COLO829 (cell line): Measurements from ENCODE around the gene NHP2.
"Not testable (repeated sequence)": the region's sequence is repeated elsewhere in the genome, so short reads cannot be mapped to it uniquely, and the experiment has no call there.

ENCODE experiments used
- DNase-seq: peaks from one replicate; pipeline ENCODE4 v3.0.0; 2012; ENCODE audit warnings: low spot score

Gene NHP2

DNA sequence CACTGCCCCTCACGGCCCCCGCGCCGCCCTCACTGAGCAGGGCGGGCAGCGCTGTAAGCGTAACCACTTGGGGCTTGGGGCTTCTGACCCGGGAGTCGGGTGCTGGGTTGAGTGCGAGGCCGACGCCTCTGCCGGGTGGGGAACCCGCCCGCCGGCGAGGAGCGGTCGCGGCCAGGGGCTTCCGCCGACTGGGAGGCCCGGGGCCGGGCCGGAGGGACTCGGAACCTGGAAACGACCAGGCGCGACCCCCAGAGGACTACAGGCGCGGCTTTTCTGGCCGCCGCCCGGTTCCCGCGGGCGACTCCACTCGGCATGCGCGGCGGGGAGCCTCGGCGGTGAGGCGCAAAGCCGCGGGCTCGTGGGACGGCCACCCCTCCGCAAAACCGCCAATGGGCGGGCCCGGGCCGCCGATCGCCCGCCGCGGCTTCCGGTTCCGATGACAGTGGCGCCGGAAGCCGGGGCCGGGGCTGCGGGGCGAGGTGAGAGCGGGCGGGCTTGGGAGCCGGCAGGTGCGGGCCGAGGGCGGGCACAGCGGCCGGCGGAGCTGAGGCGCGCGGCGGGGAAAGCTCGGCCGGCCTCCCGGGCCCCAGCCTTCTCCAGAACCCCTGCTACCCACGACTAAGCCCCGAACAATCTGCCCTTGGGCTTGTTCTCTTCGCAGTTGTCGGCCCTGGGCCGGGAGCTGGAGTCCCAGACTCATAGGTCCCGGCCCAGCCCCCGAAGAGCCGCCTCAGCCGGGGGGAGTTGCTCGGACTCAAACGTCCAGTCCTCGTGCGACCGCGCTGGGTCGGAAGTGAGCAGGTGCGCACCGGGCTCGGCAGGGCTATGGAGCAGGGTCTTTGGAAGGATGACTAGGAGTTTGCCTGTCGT lies 22.9 kb downstream of the NHP2 start, which contains the start of gene RMND5B:
Gene RMND5B, plus strand, starts transcription at position 439 of the 870 bp plus-strand sequence. CDS start 7,106 bp downstream, outside the sequence.
- peak; percentile 54 for DNase-seq

DNA sequence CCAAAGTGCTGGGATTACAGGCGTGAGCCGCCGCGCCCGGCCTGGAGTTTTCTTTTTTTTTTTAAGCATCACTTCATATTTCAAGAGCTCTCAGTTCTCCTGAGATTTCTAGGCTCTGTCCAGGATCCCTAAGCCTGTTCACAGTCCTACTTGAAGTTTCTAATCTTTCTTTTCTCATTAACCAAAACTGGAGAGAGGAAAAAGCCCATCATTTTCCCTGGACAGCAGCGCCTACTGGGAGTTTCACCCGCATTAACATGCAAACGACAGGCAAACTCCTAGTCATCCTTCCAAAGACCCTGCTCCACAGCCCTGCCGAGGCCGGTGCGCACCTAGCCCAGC lies 23.5 kb downstream of the NHP2 start:
- DNase-seq = not testable (repeated sequence)

DNA sequence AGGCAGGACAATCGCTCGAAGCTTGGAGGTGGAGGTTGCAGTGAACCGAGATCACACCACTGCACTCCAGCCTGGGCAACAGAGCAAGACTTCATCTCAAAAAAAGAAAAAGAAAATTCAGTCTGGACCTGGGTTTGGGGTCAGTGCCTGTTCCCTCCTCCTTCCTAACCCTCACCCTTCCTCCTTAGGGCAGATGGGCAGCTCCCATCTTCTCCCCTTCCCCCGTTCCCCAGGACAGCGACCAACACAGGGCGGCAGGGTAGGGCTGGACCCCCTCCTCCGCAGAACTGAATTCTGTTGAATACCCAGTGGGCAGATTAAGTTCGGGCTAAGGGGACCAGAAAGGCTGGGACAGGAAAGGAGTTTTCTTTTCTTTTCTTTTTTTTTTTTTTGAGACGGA lies 24.4 kb downstream of the NHP2 start:
- no peak for DNase-seq

DNA sequence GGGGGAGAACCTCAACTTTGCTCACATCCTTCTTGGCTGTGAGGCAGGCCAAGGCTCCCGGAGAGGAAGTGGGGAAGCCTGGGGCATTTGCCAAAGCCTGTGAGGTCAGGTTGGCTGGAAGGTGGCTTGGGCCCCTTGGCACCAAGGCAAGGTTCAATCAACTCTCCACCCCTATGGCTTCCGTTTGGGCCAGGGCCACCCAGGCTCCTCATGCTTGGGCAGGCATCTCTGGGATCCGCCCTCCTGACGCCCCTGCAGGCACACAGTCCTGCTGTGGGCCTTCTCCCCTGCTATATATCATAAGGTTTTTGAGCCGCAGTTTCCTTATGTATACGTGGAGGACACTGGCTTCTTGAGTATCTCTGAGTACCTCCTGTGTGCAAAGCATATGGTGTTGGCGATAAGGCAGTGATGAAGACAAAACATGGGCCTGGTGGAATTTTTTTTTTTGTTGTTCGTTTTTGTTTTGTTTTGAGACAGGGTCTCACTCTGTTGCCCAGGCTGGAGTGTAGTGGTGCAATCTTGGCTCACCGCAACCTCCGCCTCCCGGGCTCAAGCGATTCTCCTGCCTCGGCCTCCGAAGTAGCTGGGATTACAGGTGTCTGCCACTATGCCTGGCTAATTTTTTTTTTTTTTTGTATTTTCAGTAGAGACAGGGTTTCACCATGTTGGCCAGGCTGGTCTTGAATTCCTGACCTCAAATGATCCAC lies 26.2 kb downstream of the NHP2 start:
- not testable (repeated sequence) for DNase-seq

DNA sequence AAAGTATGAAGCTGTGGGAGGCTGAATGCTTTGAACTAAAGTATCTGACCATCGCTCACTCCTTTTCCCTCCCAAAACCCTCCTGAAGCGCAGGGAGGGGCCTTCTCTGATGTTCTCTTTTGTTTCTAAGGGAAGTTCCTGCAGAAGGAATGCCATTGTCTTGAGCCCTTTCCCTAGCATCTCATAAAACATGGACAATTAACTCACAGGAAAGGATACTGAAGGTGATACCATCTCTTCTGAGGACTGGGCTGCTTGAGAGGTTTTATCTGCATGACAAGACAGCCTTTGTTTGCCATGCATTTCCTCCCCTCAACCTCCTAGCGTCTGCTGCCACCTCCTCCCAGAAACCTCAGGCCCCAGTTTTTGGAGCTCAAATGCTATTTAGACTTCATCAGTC lies 27.1 kb downstream of the NHP2 start:
- DNase-seq = no peak

DNA sequence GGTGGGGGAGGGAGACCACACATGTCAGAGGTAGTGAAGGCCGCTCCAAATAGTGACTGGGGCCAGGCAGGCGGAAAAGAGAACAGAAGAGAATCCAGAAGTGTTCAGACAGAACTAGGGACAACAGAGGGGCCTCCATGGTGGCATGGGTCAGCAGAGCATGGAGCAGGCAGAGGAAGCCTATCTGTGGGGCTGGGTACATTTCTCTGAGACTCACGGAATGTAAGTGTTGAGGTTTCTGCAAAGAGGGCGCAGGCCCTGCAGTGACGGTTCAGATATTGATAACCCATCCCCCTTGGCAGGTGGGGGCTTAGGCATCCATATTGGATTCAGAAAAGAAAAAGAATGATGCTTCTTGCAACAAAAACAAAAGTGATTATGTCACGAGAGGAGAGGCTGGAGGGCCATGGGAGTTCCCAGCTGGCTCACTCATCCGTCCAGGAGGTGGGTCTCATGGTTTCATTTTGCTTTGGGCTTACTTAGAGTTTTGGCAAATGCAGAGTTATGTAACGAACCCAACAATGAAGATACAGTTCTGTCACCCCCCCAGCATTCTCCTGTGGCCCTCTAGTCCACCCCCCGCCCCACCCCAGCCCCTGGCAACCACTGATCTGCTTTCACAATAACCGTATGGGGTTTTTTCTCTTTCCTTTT lies 28.3 kb downstream of the NHP2 start:
- no peak for DNase-seq

DNA sequence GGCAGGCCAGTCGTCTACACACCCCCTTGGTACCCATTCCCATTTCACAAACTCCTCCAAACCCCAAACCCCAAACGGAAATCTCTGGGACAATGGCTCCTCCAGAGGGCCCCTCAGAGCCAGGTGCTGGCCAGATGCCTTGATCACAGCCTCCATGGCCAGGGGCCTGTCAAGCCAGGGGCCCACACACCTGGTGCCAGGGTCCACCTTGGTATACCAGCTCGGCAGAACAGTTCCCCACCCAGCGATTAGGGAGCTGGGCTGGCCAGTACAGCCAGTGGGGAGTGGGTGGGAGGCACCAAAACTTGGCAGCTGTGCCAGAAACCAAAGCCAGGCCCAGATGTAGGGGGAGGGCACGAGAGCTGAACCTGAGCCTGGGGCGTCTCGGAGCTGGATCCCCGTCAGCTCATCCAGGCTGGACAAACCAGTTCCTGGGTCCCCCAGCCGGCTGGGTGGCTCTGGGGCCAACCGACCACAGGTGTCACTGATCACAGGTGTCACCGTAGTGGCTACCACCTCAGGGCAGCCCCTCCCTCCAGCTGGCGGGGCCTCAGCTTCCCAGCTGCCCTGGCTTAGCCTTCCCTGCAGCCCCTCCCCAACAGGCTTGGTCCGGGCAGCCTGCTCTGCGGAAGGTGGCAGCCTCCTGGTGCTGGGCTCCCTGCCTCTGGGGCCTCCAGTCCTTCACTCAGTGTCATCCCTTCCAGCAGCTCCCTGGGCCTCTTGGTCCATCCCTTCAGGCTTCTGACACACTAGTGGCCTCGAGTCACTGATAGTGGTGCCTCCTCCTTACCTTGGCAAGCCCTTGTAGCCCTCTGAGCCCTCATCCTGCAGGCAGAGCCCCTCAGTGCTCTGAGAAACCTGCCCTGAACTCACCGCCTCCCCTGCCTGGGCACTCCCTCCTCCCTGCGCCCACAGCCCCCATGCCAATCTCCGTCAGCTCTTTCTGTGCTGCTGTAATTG lies 29.4 kb downstream of the NHP2 start:
- DNase-seq = no peak

DNA sequence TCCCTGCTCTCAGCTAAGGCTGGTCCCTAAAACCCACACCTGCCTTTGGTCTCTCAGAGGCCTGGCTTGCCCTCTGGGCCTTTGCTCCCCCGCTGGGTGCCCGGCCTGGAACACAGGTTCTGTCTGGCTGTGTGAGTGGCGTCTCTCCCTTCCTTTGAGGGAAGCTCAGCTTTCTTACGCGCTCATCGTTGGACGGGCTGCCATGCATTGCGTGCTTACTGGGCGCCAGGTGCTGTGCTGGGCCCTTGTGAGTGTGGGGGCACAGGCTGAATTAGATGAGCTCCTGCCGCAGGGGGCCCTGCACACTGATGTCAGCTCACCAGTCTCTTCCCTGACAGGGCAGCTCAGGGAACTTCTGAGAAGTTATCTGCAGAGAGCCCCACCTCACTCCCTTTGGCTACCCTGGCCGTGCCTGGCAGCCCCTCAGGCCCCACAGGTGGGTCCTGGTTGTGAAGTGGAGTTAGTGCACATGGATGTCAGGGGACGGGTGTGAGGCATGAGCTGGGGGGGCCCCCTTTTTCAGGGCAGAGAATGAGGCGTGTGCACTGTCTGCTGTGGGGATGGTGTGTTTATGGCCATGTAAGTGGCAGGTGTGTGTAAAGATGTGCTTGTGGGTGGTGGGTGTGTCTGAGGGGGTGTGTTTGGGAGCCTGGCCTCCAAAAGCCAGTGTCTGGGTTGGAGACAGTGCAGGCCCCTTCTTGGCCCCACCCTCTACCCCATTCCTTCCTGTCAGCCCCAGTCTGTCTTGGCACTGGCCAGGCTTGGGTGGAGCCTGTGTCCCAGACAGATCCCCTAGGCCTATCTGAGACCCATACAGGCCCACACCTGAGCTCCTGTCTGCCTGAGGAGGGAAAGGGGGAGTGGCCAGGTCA lies 30.4 kb downstream of the NHP2 start:
- DNase-seq = no peak

DNA sequence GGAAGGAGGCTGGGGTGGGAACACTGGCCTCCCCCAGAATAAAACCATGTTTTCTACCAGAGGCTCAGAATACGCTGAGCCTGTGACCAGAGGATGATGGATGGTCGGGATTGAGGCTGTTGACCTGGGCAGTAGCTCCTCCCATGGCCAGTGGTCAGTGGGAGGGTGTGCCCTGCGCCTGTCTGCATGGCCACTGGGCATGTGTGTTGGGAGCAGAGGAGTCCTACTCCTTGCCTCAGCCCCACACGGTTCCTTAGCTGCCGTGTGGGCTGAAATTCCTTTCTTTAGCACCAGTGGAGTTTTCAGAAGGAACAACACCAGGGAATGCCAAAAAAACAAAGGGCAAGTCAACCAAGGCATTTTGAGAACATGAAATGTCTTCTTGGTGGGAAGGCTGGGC lies 31.3 kb downstream of the NHP2 start:
- DNase-seq = no peak

DNA sequence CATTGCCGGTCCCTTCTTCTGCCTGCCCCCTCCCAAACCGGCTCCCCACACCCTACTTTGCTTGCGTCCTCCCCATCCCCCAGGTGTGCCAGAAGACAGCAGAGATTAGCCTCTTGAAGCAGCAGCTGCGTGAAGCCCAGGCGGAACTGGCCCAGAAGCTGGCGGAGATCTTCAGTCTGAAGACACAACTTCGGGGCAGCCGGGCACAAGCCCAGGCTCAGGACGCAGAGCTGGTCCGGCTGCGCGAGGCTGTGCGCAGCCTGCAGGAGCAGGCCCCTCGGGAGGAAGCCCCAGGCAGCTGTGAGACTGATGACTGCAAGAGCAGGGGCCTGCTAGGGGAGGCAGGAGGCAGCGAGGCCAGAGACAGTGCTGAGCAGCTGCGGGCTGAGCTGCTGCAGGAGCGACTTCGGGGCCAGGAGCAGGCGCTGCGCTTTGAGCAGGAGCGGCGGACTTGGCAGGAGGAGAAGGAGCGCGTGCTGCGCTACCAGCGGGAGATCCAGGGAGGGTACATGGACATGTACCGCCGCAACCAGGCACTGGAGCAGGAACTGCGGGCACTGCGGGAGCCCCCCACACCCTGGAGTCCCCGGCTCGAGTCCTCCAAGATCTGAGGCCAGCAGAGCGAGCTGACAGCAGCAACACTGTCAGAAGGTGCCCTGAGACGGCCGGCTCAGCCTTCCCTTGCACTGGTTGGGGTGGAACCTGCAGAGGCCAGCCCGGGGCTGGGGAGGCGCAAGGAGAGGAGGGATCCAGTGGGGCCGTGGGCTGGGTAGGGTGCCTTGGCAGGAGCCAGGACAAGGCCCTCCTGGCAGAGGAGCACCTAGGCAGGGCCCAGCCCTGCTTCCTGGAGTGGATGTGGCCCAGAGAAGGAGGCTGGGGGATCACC lies 32.1 kb downstream of the NHP2 start:
- no peak for DNase-seq

DNA sequence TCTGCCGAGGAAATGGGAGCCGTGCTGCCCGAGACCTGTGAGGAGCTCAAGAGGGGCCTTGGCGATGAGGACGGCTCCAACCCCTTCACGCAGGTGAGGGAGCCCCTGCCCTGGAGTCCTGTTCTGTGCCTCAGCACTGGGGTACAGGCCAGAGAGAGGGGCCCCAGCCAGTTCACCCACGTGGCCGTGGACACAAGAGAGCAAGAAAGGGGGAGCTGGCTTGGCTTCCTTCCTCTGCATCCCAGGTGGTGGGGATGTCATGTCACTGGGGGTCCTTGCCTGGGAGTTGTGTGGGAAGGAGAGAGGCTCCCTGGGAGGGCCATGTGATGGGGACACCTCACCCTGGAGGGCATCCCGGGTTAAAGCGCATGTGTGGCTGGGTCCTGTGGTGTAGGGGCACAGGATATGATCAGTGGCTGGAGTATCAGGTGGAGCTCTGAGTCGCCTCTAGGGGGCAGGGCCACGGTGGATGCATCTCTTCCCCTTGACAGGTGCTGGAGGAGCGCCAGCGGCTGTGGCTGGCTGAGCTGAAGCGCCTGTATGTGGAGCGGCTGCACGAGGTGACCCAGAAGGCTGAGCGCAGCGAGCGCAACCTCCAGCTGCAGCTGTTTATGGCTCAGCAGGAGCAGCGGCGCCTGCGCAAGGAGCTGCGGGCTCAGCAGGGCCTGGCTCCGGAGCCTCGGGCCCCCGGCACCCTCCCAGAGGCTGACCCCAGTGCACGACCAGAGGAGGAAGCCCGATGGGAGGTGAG lies 32.9 kb downstream of the NHP2 start:
- no peak for DNase-seq

DNA sequence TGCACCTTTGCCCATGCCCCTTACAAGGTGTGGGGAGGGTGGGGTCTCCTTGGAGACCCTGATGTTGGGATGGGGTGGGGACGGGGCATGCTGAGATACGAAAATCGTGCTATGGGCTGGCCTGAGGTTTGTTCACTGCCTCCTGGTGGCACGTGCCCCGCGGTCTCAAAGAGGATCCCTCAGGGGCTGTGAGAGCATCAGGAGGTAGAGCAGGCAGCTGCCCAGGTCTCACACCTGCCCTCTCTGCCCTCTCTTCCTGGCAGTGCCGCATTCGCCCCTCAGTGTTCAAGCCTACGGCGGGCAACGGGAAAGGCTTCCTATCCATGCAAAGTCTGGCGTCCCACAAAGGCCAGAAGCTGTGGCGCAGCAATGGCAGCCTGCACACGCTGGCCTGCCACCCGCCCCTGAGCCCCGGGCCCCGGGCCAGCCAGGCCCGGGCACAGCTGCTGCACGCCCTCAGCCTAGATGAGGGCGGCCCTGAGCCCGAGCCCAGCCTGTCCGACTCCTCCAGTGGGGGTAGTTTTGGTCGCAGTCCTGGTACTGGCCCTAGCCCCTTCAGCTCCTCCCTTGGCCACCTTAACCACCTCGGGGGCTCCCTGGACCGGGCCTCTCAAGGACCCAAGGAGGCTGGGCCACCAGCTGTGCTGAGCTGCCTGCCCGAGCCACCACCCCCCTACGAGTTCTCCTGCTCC lies 33.6 kb downstream of the NHP2 start:
- no peak for DNase-seq

DNA sequence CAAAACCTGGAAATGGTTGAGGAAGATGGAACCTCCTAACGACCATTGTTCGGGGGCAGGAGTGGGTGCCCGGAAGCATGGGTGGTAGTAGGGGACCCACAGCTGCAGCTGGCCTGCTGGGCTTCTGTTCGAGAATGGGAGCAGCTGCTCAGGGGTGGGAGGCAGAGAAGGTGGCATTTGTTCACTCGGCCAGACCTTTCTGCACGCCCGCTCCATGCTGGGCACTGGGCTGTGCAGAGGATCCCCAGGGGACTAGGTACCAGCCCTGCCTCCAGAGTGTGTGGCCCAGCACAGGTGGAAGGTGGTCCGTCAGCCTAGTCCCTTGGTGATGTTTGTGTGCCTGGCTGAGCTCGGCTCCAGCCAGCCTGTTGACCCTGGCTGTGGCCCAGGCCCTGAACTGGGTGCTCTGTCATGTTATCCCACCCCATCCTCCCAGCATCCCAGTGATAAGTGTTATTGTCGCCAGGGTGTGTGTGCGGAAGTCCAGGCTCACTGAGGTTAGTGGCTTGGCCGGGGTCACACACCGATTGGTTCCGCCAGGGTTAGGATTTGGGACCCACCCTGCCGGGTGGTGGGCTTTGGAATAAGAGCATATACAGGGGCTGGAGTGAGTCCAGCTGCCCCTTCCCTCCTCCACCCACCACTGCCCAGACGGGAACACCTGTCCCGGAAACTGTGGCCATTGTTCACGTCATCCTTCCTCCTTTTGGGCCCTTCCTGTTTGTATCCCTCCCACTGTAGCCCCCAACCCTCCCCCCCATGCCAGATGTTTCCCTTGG lies 35.6 kb downstream of the NHP2 start:
- DNase-seq = no peak

DNA sequence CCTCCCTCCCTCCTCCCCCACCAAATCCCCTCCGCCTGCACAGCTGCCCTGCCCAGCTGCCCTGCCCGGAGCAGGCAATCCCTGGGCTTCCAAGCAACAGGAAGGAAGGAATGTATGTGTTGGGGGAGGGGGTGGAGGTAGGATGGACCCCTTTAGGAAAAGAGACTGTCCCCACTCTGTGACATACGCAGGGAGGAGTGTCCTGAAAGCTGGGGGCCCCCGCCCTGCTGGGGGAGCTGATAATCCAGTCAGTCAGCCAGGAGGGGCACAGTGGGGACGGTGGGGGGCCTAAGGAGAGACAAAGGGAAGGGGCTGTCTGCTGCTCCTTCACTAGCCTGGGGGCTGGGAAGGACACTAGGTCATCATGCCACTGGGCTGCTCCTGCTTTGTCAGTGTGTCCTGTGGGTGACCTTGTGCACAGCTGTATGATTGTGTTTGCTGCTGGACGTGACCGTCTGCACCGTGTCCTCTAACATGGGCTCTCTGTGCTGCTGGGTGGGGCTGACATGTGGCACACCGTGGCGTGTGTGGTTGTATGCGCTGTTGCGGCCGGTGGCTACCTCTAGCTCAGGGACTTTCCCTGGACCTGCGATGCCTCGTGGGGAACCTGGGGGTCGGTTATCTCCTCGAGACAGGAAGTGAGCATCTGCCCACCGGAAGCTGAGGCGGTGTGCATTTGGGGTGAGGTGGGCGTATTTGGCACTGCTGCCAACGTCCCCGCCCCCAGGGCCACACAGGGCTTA lies 37.4 kb downstream of the NHP2 start:
- no peak for DNase-seq

DNA sequence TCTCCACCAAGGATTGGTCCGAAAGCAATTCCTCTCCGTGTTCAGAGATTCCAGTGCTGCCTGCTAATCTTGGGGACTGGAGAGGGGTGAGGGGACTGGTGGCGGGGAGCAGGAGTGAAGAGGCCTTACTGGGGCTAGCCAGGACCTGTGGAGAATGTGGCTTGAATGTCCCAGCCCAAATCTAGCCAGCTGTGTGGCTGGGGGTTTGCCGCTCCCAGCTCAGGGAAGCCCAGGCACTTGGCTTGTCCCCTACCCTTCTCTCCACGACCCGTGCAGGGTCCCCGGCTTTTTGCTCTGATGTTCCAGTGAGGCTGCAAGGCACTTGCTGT lies 37.9 kb downstream of the NHP2 start:
- no peak for DNase-seq

DNA sequence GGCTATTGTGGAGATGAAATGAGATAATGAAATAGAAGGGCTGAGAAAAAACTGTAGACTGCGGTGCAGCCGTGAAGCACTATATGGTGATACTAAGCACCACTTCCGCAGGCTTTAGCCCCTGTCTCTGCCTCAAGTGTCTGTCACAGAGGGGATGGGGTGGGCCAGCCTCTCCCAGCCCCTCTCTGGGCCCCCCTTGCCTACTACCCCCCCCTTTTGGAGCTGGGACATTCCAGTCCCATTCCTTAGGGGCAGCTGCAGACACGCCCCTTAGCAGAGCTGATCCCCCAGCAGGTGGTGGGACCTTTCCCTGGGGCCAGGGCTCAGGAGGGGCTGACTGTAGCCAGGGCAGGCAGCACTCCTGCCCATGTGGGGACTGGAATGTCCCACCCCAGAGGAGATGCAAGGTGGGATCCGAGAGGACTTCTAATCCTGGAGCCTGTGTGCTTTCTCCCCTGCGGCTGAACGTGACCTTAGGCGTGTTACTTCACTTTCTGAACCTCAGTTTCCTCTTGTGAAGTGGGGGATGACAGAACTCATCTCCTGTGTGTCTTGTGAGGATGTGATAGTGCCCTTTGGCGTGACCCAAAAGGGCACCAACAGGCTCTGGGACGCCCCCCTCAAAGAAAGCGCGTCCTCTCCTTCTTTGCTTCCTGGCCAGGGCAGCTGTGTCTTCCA lies 38.4 kb downstream of the NHP2 start:
- no peak for DNase-seq
